SH-SY5Y (cell line): ENCODE results near the gene NKD2.

Experiments used
- GATA2 ChIP-seq: IDR thresholded peaks from 2 replicates; pipeline ENCODE4 v1.6.1; 2011; ENCODE audit warnings: mild to moderate bottlenecking, low read depth, low read length
- GATA3 ChIP-seq: IDR thresholded peaks from 2 replicates; pipeline ENCODE4 v1.6.1; 2011; ENCODE audit warnings: low read depth, mild to moderate bottlenecking, low read length, moderate library complexity

Gene NKD2

DNA sequence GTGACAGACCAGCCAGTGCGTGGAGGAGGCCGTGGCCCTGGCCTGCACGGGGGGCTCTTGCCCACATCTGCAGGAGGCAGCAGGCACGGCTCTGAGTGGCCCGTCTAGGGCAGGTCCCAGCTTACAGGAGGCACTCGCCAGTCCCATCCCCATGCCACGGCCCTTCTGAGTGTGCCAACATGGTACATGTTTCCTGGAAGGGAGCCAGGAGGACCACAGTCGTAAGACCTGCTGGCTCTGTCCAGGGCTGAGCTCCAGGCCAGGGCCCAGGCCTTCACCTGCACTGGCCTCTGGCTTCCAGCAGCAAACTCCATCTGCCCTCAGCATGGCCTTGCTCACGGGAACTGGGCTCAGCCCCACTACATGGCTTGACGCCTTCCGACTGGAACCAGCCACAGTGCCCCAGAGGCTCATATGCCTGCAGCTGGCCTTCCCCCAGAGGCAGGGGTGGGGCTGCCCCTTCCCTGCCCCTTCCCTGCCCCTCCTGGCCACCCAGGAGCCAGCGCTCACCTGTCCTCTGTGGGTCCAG is 3.8 kb downstream of the NKD2 start:
- TF ChIP-seq GATA3 (no peak), GATA2 (no peak)

DNA sequence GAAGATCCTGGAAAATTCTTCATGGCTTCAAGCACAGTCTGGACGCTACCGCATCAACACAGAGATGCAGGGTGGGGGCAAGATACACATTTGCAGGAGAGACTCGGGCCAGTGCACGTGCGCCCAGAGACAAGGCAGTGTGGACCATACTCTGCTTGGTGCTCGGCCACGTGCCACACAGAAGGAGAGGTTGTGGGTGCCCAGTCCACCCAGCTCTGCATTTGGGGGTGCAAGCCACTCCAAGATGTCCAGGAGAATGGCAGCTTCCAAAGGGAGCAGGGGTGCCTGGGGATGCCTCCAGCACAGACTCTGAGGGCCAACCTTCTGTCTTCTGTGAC is 4.3 kb downstream of the NKD2 start:
- TF ChIP-seq GATA3: no peak
- no peak for TF ChIP-seq GATA2

DNA sequence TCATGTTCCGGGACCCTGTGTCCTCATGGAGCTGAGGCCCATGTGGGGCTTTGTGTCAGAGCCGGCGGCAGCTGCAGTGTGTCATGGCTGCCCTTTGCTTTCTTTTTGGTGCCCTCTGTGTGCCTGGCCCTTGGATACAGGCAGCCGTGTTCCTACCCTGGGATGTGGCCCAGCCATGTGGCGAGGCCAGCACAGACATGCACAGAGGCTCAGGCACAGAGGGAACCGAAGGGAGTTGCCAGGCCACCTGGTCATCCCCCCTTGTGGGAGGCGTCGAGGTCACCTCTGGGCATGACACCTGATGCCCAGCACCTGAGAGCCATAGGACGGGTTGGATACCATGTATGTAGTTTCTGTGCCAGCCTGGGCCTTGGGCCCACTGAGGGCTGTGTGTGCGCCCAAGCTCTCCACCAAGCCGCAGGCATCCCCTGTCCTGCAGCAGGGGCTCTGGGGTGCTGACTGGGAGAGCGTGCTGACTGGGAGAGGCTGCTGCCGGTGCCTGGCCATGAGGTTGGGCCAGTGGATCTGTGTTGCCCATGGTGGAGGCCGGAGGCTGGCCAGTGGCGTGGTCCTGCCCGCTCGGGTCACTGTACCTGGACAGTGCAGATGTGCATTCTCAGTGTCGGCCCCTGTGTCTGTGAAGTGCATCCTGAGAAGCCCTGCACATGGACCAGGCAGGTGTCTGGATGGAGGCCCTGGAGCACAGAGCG is 4.8 kb downstream of the NKD2 start:
- TF ChIP-seq GATA2 (no peak), GATA3 (no peak)

DNA sequence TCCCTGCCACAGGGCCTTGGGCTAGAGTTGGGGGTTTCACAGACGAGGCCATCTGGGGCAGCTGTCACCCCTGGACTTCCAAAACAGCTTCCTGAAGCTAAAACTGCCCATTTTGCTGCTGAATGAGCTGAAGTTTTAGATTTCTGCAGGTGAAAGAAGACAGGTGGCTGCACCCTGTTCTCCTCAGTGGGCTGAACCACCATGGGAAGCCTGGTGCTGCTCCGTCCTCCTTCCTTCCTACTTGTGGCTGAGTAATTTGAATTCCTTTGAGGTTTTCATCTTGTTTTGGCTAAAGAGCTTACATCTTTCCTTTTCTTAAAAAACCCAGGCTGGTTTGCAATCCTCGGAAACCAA is 5.3 kb downstream of the NKD2 start:
- TF ChIP-seq GATA2: no peak
- no peak for TF ChIP-seq GATA3

DNA sequence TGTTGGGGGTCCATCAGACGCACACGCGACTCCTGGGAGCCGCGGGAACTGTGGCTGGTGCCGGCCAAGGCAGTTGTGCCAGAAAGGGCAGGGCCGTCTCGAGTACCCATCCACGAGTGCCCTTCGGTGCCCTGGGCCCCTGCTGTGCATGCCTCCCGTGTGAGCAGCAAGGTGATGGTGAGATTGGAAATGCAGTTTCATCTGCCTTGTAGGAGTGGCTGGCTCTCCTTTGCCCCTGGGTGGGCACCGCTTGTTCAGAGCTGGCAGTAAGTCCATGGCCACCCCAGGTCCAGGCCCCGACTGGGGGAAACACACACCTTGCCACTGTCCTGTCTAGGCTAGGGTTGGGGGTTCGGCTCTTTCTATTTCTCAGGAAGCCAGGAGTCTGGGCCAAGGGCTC is 5.7 kb downstream of the NKD2 start:
- TF ChIP-seq GATA2 (no peak), GATA3 (no peak)

DNA sequence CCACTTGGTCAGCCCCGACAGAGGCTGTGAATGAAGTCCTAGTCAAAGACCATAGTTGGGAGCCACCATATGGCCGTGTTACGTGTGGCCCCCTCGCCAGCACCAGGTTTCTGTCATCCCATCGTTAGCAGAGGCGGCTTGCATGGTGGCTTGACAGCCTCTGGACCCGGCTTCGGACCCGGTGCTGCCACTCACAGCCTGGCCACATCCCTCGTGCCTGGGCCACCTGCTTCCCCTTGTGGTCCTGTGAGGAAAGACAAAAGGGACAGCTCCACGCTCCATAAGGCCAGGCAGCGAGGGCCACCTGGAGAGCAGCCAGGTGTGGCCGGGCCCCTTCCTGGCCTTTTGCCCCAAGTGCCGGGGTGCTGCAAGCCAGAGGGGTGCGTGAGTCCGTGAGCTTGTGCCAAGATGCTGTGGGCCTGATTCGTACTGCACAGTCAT is 6.2 kb downstream of the NKD2 start:
- TF ChIP-seq GATA3 (no peak), GATA2 (no peak)

DNA sequence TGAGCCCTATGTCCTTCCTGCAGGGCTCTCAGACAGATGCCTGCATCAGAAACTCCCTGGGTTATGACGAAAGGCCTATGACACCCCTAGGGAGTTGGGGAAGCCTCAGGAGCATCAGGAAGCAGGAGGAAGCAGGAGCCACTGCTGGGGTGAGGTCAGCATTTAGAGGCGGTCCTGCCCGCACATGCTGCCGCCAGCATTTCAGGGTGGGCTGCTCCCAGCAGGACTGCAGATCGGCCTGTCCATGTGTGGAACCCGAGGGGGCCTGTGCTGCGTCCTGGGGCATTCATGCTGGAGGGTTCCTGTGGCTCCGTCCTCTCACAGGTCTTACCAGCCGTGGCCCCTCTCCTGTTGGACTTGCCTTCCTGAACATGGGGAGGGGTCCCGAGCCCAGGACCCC is 6.9 kb downstream of the NKD2 start:
- TF ChIP-seq GATA2 (no peak), GATA3 (no peak)

DNA sequence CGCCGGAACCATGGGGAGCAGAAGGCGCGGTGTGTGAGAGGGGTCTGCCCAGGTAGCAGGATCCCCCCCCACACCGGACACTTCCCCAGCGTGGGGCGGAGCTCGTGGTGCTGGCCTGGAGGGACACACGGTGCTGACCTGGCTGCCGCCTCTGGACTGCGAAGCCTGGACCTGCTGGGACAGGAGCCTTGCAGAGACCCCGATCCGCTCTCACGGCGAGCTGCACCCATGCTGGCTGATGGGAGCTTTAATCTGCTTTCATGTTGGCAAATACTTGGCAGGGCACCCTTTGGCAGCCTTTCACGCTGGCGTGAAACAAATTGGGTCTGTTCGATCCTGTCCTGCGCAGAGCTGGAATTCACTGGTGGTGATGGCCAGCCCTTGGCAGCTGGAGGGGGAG is 7.4 kb downstream of the NKD2 start:
- TF ChIP-seq GATA2 (no peak), GATA3 (no peak)

DNA sequence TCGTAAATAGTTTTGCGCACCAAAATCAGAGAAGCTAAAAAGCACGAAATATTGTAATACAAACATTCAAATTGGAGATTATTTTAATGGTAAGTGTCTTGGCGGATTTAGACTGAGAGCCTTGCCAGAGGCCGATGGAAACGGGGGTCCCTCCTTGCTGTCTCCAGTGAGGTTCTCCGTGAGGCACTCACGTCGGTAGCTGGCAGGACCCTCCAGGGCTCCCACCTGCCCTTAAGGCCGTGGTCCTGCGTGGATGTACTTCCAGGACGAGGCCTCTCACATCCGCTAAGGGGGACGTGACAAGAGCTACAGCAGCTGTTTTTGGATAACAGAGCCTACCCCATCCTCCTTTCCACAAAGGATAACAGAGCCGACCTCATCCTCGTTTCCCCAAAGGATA is 7.9 kb downstream of the NKD2 start:
- TF ChIP-seq GATA3 (no peak), GATA2 (no peak)

DNA sequence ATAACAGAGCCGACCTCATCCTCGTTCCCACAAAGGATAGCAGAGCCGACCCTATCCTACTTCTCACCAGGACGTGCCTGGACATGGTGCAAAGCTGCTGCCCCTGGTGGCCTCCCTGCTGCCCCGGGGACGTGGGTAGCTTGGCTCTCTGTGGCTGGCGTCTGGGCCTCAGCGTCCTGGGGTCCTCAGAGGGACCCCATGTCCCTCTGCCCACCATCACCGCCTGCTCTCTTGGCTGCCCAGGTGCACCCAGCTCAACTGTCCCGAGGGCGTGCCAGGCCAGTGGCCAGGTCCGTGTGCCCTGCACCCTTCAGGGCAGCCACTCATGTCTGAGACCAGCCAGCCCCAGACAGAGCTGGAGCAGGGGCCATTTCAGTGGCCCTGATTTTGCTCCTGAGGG is 8.5 kb downstream of the NKD2 start:
- TF ChIP-seq GATA3: no peak
- TF ChIP-seq GATA2: no peak

DNA sequence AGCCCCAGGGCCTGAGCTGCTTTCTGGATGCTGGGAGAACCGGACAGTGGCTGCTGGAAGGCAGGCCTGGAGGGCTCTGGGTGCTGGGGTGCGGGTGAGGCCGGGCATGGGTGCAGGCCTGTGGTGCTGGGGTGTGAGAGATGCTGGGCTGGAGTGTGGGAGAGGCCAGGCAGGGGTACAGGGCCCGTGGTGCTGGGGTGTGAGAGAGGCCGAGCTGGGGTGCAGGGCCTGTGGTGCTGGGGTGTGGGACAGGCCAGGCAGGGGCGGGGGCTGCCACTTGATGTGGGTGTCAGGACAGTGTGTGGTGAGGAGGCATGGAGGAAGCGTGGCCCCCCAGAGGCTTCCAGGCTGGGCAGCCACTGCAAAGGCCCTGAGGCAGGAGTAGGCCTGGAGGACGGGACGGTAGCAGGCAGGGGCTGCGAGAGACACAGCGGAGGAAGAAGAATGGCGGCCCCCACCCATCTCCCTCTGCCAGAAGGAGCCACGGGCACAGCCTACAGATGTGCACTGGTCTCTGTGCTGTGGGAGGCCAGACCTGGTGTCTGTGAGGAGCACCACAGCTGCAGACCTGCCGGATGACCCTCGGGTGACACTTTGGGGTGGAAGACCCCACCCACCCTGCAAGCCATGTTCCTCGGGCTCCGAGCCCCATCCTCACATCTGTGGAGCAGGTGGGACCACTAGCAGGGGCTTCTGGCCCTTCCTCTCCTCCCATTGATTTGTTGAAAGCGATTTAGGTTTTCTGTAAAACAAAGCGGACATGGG is 9.3 kb downstream of the NKD2 start:
- TF ChIP-seq GATA2: no peak
- no peak for TF ChIP-seq GATA3

DNA sequence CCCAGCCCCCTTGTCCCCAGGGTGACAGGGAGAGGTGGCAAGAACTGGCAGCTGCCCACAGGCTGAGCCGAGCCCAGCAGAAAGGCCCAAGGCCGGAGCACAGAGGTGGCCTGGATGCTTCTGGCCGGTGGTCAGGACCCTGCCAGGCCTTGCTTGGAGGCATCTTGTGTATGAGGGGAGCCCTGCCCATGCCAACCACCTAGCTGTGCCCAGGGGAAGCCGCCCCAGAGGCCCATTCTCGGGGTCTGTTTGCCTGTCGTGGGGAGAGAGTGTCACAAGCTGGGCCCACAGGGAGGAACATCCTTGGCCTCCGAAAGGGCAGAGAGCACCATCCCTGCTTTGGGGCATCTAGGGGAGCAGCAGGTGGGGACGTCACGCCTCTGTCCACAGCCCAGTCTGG is 10.0 kb downstream of the NKD2 start:
- TF ChIP-seq GATA3 (no peak), GATA2 (no peak)

DNA sequence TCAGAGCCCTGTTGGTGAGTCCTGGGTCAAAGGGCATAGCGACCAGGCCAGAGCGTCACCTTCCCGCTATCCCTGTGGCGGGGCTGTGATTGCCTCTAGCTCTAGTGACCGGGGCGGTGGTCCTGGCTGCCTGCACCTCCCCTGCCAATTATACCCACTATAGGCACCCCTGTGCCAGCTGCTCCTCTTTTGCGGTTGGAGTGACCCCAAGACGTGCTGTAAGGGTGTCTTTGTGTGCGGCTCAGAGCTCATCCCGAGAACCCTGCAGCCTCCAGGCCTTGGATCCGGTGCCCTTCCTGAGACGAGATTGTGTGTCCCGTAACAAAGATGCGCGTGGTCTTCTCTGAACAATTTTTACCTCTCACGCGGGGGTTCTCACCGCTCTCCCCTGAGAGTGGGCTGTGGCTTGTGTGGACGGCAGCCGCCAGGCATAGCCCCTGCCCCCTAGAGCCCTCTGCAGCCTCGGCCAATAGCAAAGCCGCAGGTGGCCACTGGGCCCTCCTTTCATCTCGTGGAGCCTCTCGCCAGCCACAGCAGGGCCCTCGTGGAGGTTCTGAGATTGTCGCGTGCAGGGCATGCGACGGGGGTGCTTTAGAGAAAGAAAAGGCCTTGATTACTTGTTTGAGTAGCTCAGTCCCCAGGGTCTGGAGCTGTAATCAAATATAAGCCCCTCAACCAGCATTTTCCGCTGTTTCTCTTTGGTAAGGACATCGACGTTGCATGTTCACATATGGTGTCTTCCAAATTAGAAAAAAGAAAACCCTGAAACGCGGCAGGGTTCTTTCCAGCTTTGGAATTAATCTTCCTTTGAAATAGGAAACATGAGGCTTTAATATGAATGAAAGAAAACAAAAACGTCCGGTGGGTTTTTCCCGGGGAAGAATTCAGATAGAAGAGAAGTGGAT is 10.7 kb downstream of the NKD2 start:
- no peak for TF ChIP-seq GATA2
- no peak for TF ChIP-seq GATA3

DNA sequence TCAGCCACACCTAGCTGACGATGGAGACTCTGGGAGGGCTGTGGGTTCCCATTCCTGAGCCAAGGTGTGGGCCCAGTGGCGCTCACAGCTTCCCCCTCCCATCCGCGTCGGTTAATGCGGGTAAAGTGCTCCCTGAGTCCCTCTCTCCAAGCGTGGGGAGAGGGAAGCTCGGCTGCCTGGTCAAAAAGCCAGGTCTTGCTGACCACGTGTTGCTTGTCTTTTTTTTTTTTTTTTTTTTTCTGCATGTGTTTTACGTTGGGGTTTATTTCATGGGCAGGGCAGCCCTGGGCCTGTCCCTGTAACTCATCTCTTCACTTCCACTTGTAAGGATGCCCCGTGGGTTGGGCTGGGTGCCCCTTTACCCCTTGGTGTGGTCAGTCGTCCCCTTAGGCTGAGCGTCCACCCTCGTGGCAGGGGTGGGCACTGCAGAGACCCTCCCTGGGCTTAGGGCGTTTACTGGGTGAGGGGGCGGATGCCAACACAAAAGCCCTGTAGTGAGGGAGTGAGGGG is 11.9 kb downstream of the NKD2 start:
- TF ChIP-seq GATA2 (no peak), GATA3 (no peak)
